IMR-90 (cell line): ENCODE data around the gene COA3. TPM values are rescaled to one million over a fixed set of nuclear protein-coding genes. Genes with fewer than 3 reads are reported as not detected.
A peak's percentile ranks its signal among the peaks of the same experiment; 100 is the strongest.

Source experiments
- ATAC-seq: fragments of 200-7000 bp; cut with Tn5 transposase; 2 replicates; pipeline ENCODE4 v1.9.1; 2020; ENCODE audit warnings: low read depth, mild to moderate bottlenecking, moderate library complexity
- BruUV-seq: library from RNA; stranded (reverse); fragments of 400-500 nt; replicated peaks from 2 replicates; lab custom pipeline; 2021; lab: Mats Ljungman, UMichigan
- CTCF ChIA-PET: fragments of 300-600 bp; formaldehyde crosslinking; extraction: SDS; loops from one replicate; lab custom pipeline; 2021; ENCODE audit warnings: antibody characterized with exemption; lab: Yijun Ruan, JAX
- POLR2A ChIA-PET: fragments of 300-600 bp; sonication (Branson Sonifier 250); formaldehyde crosslinking; loops from one replicate; lab custom pipeline; 2022; ENCODE audit warnings: antibody characterized with exemption; ENCODE audit not compliant: unreplicated experiment; lab: Charles Lee
- DNase-seq: peaks from one replicate; pipeline ENCODE4 v3.0.0; 2013
- H2AFZ ChIP-seq: replicated peaks from 2 replicates; pipeline ENCODE3; 2013; ENCODE audit warnings: low read length, mild to moderate bottlenecking; ENCODE audit not compliant: poor library complexity
- H2AK5ac ChIP-seq: 2 replicates; pipeline ENCODE4 v1.6.1; 2013; ENCODE audit warnings: low read depth, low read length, inconsistent platforms
- H2AK9ac ChIP-seq: replicated peaks from 2 replicates; pipeline ENCODE3; 2013; ENCODE audit warnings: mild to moderate bottlenecking, low read depth, low read length, moderate library complexity; ENCODE audit not compliant: poor library complexity
- H2BK120ac ChIP-seq: 2 replicates; pipeline ENCODE4 v1.6.1; 2013; ENCODE audit warnings: low read depth, low read length, inconsistent platforms
- H2BK15ac ChIP-seq: 3 replicates; pipeline ENCODE4 v1.6.1; 2013; ENCODE audit warnings: low read depth, low read length, inconsistent platforms
- H2BK20ac ChIP-seq: 2 replicates; pipeline ENCODE4 v1.6.1; 2013; ENCODE audit warnings: low read depth, mild to moderate bottlenecking, inconsistent platforms, low read length, moderate library complexity
- H2BK5ac ChIP-seq: 2 replicates; pipeline ENCODE4 v1.6.1; 2013; ENCODE audit warnings: mild to moderate bottlenecking, low read depth, low read length, inconsistent platforms; ENCODE audit not compliant: poor library complexity, severe bottlenecking
- H3K14ac ChIP-seq: replicated peaks from 2 replicates; pipeline ENCODE4 v1.6.1; 2013; ENCODE audit warnings: low read depth, low read length, inconsistent platforms
- H3K18ac ChIP-seq: 2 replicates; pipeline ENCODE4 v1.6.1; 2013; ENCODE audit warnings: low read depth, low read length, control low read depth
- H3K23ac ChIP-seq: 2 replicates; pipeline ENCODE4 v1.6.1; 2013; ENCODE audit warnings: low read depth, low read length, inconsistent platforms
- H3K27ac ChIP-seq: 2 replicates; pipeline ENCODE4 v1.5.1; 2013; ENCODE audit warnings: mild to moderate bottlenecking, control low read depth, low read length; ENCODE audit not compliant: insufficient read depth
- H3K27me3 ChIP-seq: 2 replicates; pipeline ENCODE4 v1.6.1; 2013; ENCODE audit warnings: low read length; ENCODE audit not compliant: control insufficient read depth, insufficient read depth
- H3K36me3 ChIP-seq: 2 replicates; pipeline ENCODE4 v1.6.1; 2013; ENCODE audit warnings: low read length, mixed read lengths; ENCODE audit not compliant: control insufficient read depth, insufficient read depth
- H3K4ac ChIP-seq: 2 replicates; pipeline ENCODE4 v1.6.1; 2013; ENCODE audit warnings: low read depth, low read length, inconsistent platforms
- H3K4me1 ChIP-seq: 2 replicates; pipeline ENCODE4 v1.6.1; 2013; ENCODE audit warnings: low read length, mixed read lengths; ENCODE audit not compliant: control insufficient read depth, insufficient read depth
- H3K4me2 ChIP-seq: 2 replicates; pipeline ENCODE4 v1.6.1; 2013; ENCODE audit warnings: low read depth, mild to moderate bottlenecking, control low read depth, low read length, moderate library complexity
- H3K4me3 ChIP-seq: 2 replicates; pipeline ENCODE4 v1.5.1; 2013; ENCODE audit warnings: low read depth, mild to moderate bottlenecking, control low read depth, low read length, moderate library complexity; ENCODE audit not compliant: insufficient read depth
- H3K56ac ChIP-seq: 2 replicates; pipeline ENCODE4 v1.6.1; 2013; ENCODE audit warnings: low read length, inconsistent platforms; ENCODE audit not compliant: insufficient read depth; ENCODE audit errors: extremely low read depth
- H3K79me1 ChIP-seq, 2 experiments: 2 replicates each; pipeline ENCODE4 v1.6.1; 2013; ENCODE audit warnings: low read length in 2 of 2, inconsistent platforms in 1 of 2, low read depth in 1 of 2
- H3K9ac ChIP-seq: 2 replicates; pipeline ENCODE4 v1.6.1; 2013; ENCODE audit warnings: low read depth, low read length, control low read depth
- H3K9me1 ChIP-seq: 2 replicates; pipeline ENCODE4 v1.6.1; 2013; ENCODE audit warnings: low read length, inconsistent platforms; ENCODE audit not compliant: insufficient read depth
- H3K9me3 ChIP-seq: 2 replicates; pipeline ENCODE4 v1.6.1; 2013; ENCODE audit warnings: low read length; ENCODE audit not compliant: control insufficient read depth, insufficient read depth
- H4K20me1 ChIP-seq: 2 replicates; pipeline ENCODE4 v1.6.1; 2013; ENCODE audit warnings: low read length, inconsistent platforms; ENCODE audit not compliant: insufficient read depth
- H4K5ac ChIP-seq: 2 replicates; pipeline ENCODE4 v1.6.1; 2013; ENCODE audit warnings: mild to moderate bottlenecking, low read depth, low read length, control low read depth
- H4K8ac ChIP-seq, 2 experiments: 2 replicates each; pipeline ENCODE4 v1.6.1; 2013; ENCODE audit warnings: low read depth in 2 of 2, low read length in 2 of 2, control low read depth in 1 of 2, inconsistent platforms in 1 of 2
- H4K91ac ChIP-seq: 2 replicates; pipeline ENCODE4 v1.6.1; 2013; ENCODE audit warnings: low read depth, low read length, inconsistent platforms; ENCODE audit not compliant: insufficient read depth
- BHLHE40 ChIP-seq: fragments of 150-350 bp; IDR thresholded peaks from 2 replicates; pipeline ENCODE4 v1.6.1; 2016; ENCODE audit warnings: mild to moderate bottlenecking, low read depth, low read length
- CEBPB ChIP-seq: IDR thresholded peaks from 2 replicates; pipeline ENCODE4 v1.6.1; 2012; ENCODE audit warnings: low read depth, low read length, improper control_type of control experiment
- CHD1 ChIP-seq: IDR thresholded peaks from 2 replicates; pipeline ENCODE4 v1.6.1; 2012; ENCODE audit warnings: low read depth, low read length, improper control_type of control experiment
- FOS ChIP-seq: fragments of 150-350 bp; IDR thresholded peaks from 2 replicates; pipeline ENCODE4 v1.6.1; 2016; ENCODE audit warnings: low read depth, low read length
- MAFK ChIP-seq: IDR thresholded peaks from 2 replicates; pipeline ENCODE4 v1.6.1; 2012; ENCODE audit warnings: low read depth, low read length, improper control_type of control experiment
- MAZ ChIP-seq: IDR thresholded peaks from 2 replicates; pipeline ENCODE4 v1.6.1; 2012; ENCODE audit warnings: low read depth, mild to moderate bottlenecking, low read length, improper control_type of control experiment, moderate library complexity, borderline replicate concordance
- MXI1 ChIP-seq: IDR thresholded peaks from 2 replicates; pipeline ENCODE4 v1.6.1; 2012; ENCODE audit warnings: low read depth, mild to moderate bottlenecking, low read length, moderate library complexity, borderline replicate concordance
- NFE2L2 ChIP-seq: fragments of 150-350 bp; IDR thresholded peaks from 2 replicates; pipeline ENCODE4 v1.6.1; 2016; ENCODE audit warnings: low read depth, mild to moderate bottlenecking, low read length
- POLR2A ChIP-seq: IDR thresholded peaks from 2 replicates; pipeline ENCODE4 v1.6.1; 2012; ENCODE audit warnings: mild to moderate bottlenecking, low read depth, low read length
- RAD21 ChIP-seq: IDR thresholded peaks from 2 replicates; pipeline ENCODE4 v1.6.1; 2012; ENCODE audit warnings: low read length, improper control_type of control experiment
- RCOR1 ChIP-seq: IDR thresholded peaks from 2 replicates; pipeline ENCODE4 v1.6.1; 2012; ENCODE audit warnings: mild to moderate bottlenecking, low read length, improper control_type of control experiment; ENCODE audit not compliant: insufficient replicate concordance
- RFX5 ChIP-seq: IDR thresholded peaks from 2 replicates; pipeline ENCODE4 v1.8.0; 2012; ENCODE audit warnings: low read depth, mild to moderate bottlenecking, low read length, moderate library complexity
- SMC3 ChIP-seq: fragments of 150-350 bp; IDR thresholded peaks from 2 replicates; pipeline ENCODE4 v1.6.1; 2016; ENCODE audit warnings: low read depth, mild to moderate bottlenecking, antibody characterized with exemption, low read length, moderate library complexity
- WGBS, 2 experiments: methylation state at CpG; one replicate each; pipeline versions ENCODE4 v1.1.5 to v1.1.7; 2013; ENCODE audit warnings: missing lambda C conversion rate in 2 of 2; ENCODE audit not compliant: insufficient read length in 1 of 2; ENCODE audit errors: extremely low coverage in 2 of 2; 5-methylcytosine and 5-hydroxymethylcytosine counted together
- dilution Hi-C: fragments of 300-500 bp; cut with HindIII; formaldehyde crosslinking; loops from one replicate; pipeline ENCODE4 v1.14.3; 2018; ENCODE audit warnings: low sequenced_read_pairs; ENCODE audit not compliant: unreplicated experiment
- in situ Hi-C: fragments of 300-500 bp; cut with MboI; formaldehyde crosslinking; loops from 3 replicates; pipeline ENCODE4 v1.14.3; 2019; ENCODE audit warnings: low sequenced_read_pairs, inconsistent platforms, mixed read lengths
- intact Hi-C: fragments of 100-400 bp; cut with micrococcal nuclease; formaldehyde crosslinking; loops from 2 replicates; pipeline ENCODE4 v1.10.0; 2022
- polyA plus RNA-seq, 3 experiments: library from polyadenylated mRNA; depleted of rRNA; stranded (reverse); fragments of >200 nt; gene quantifications; 2 replicates each; pipeline ENCODE4 v1.2.3, GENCODE V29; 2012; ENCODE audit warnings: low replicate concordance in 1 of 3
- total RNA-seq: library from RNA; depleted of rRNA; stranded (reverse); fragments of >200 nt; gene quantifications from 2 replicates; pipeline ENCODE4 v1.2.3, GENCODE V29; 2012
- TF ChIP-seq, protein P1 (sequence below): conservative IDR thresholded peaks from 2 replicates; pipeline ENCODE4 v1.5.1; 2012; ENCODE audit warnings: mild to moderate bottlenecking, low read depth, low read length, improper control_type of control experiment
- TF ChIP-seq, protein P2 (sequence below): fragments of 150-350 bp; IDR thresholded peaks from 2 replicates; pipeline ENCODE4 v1.6.1; 2016; ENCODE audit warnings: low read depth, mild to moderate bottlenecking, low read length, moderate library complexity, borderline replicate concordance

The COA3 gene
- total and polyA plus RNA-seq, 2 of the 4 experiments (the other 2 are of a cell fraction): 66.8 to 78.1 TPM

- H2AK9ac ChIP-seq: peak overlapping the region; percentile 98
- H2BK120ac ChIP-seq: peak overlapping the region; percentile 93
- H3K9me1 ChIP-seq: peaks cover 31% of the 10 kb centered on the region
- H3K14ac ChIP-seq: peak overlapping the region; percentile 86
- peak overlapping the region; percentile 92 for H3K4ac ChIP-seq
- no peak overlapping the region; the same call in 1 of the 2 replicates for H3K4me3 ChIP-seq
- H2BK5ac ChIP-seq: peak overlapping the region; percentile 66
- H3K36me3 ChIP-seq: peaks cover 16% of the 10 kb centered on the region
- H3K56ac ChIP-seq: no peak overlapping the region
- dilution Hi-C loops (no loop called here), intact Hi-C loops (no loop called here), in situ Hi-C loops (no loop called here)
- H3K27me3 ChIP-seq: no peaks in the 10 kb centered on the region
- ChIA-PET POLR2A (no interaction called here), CTCF (no interaction called here)
- H4K5ac ChIP-seq: no peak overlapping the region; the same call in 1 of the 2 replicates
- BruUV-seq: no TSS peak
- peak overlapping the region; percentile 4 for H2BK15ac ChIP-seq
- H2AK5ac ChIP-seq: peak overlapping the region; percentile 99
- DNase-seq (no peak), ATAC-seq (no peak)
- peak overlapping the region; percentile 87 for H3K4me2 ChIP-seq
- peak overlapping the region; percentile 72 to 86; a peak in 3 of 4 replicates for H4K8ac ChIP-seq
- peaks cover 0 to 52% of the 10 kb centered on the region in 2 experiments for H3K79me1 ChIP-seq
- whole genome bisulfite sequencing, 2 experiments: 42% methylated on average over 7 of the region's 29 CpGs; no CpG with 5 or more reads in 1 of the 2 experiments
- no peaks in the 10 kb centered on the region for H3K9me3 ChIP-seq
- peaks cover 26% of the 10 kb centered on the region for H3K4me1 ChIP-seq
- peak overlapping the region; percentile 16; the same call in 1 of the 2 replicates for H3K27ac ChIP-seq
- H3K9ac ChIP-seq: peak overlapping the region; percentile 71; the same call in 1 of the 2 replicates
- H3K23ac ChIP-seq: peak overlapping the region; percentile 73; the same call in 1 of the 2 replicates
- H4K91ac ChIP-seq: peak overlapping the region; percentile 90
- no peaks in the 10 kb centered on the region for H4K20me1 ChIP-seq
- H2BK20ac ChIP-seq: peak overlapping the region; percentile 99
- H2AFZ ChIP-seq: peak overlapping the region; percentile 68
- H3K18ac ChIP-seq: no peak overlapping the region
- no peak for TF ChIP-seq SMC3
- no peak for TF ChIP-seq FOS
- TF ChIP-seq RAD21: no peak
- TF ChIP-seq, protein P1, sequence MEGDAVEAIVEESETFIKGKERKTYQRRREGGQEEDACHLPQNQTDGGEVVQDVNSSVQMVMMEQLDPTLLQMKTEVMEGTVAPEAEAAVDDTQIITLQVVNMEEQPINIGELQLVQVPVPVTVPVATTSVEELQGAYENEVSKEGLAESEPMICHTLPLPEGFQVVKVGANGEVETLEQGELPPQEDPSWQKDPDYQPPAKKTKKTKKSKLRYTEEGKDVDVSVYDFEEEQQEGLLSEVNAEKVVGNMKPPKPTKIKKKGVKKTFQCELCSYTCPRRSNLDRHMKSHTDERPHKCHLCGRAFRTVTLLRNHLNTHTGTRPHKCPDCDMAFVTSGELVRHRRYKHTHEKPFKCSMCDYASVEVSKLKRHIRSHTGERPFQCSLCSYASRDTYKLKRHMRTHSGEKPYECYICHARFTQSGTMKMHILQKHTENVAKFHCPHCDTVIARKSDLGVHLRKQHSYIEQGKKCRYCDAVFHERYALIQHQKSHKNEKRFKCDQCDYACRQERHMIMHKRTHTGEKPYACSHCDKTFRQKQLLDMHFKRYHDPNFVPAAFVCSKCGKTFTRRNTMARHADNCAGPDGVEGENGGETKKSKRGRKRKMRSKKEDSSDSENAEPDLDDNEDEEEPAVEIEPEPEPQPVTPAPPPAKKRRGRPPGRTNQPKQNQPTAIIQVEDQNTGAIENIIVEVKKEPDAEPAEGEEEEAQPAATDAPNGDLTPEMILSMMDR: no peak
- no peak for TF ChIP-seq MAFK
- no peak for TF ChIP-seq MAZ
- no peak for TF ChIP-seq CEBPB
- no peak for TF ChIP-seq MXI1
- TF ChIP-seq CHD1: no peak
- no peak for TF ChIP-seq NFE2L2
- no peak for TF ChIP-seq RCOR1
- TF ChIP-seq POLR2A: no peak
- no peak for TF ChIP-seq RFX5
- TF ChIP-seq, protein P2, sequence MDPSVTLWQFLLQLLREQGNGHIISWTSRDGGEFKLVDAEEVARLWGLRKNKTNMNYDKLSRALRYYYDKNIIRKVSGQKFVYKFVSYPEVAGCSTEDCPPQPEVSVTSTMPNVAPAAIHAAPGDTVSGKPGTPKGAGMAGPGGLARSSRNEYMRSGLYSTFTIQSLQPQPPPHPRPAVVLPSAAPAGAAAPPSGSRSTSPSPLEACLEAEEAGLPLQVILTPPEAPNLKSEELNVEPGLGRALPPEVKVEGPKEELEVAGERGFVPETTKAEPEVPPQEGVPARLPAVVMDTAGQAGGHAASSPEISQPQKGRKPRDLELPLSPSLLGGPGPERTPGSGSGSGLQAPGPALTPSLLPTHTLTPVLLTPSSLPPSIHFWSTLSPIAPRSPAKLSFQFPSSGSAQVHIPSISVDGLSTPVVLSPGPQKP: no peak
- no peak for TF ChIP-seq BHLHE40
Measured at GRCh38 chr17:42782166-42783061, 16.1 kb downstream of the COA3 start.
